Measurements from ENCODE around the gene KCNJ1.

The KCNJ1 gene

GRCh38 chr11:128867277-128867676 lies at the start of gene KCNJ1:
Gene KCNJ1 (minus strand): TSS chr11:128867296. CDS start chr11:128840243, 27,053 bp downstream.
- DNase-seq (ENCODE audit: low spot score) = no peak

- DNase-seq (ENCODE audit: low spot score) = no peak
Observed at GRCh38 chr11:128916681-128917080, 49.6 kb upstream of the KCNJ1 start.

- no peak for DNase-seq (ENCODE audit: low spot score)
Observed at GRCh38 chr11:128916037-128916572, 49.0 kb upstream of the KCNJ1 start.

- no peak for DNase-seq (ENCODE audit: low spot score)
Observed at GRCh38 chr11:128915149-128915521, 48.0 kb upstream of the KCNJ1 start.

GRCh38 chr11:128914216-128915148 lies 47.4 kb upstream of the KCNJ1 start:
- no peak for DNase-seq (ENCODE audit: low spot score)

GRCh38 chr11:128913806-128914205 lies 46.7 kb upstream of the KCNJ1 start:
- no peak for DNase-seq (ENCODE audit: low spot score)

- no peak for DNase-seq (ENCODE audit: low spot score)
Observed at GRCh38 chr11:128911701-128912100, 44.6 kb upstream of the KCNJ1 start.

- DNase-seq (ENCODE audit: low spot score) = no peak
Observed at GRCh38 chr11:128911239-128911638, 44.1 kb upstream of the KCNJ1 start.

GRCh38 chr11:128910576-128910975 lies 43.5 kb upstream of the KCNJ1 start:
- no peak for DNase-seq (ENCODE audit: low spot score)

GRCh38 chr11:128909438-128910125 lies 42.5 kb upstream of the KCNJ1 start:
- DNase-seq (ENCODE audit: low spot score) = no peak

- no peak for DNase-seq (ENCODE audit: low spot score)
Observed at GRCh38 chr11:128908391-128909246, 41.5 kb upstream of the KCNJ1 start.

- no peak for DNase-seq (ENCODE audit: low spot score)
Observed at GRCh38 chr11:128907585-128907984, 40.5 kb upstream of the KCNJ1 start.

- no peak for DNase-seq (ENCODE audit: low spot score)
Observed at GRCh38 chr11:128906185-128907050, 39.3 kb upstream of the KCNJ1 start.

- DNase-seq (ENCODE audit: low spot score) = peak; percentile 21
Observed at GRCh38 chr11:128905345-128906184, 38.5 kb upstream of the KCNJ1 start.

- no peak for DNase-seq (ENCODE audit: low spot score)
Observed at GRCh38 chr11:128904656-128905344, 37.7 kb upstream of the KCNJ1 start.

- no peak for DNase-seq (ENCODE audit: low spot score)
Observed at GRCh38 chr11:128904303-128904655, 37.2 kb upstream of the KCNJ1 start.

- DNase-seq (ENCODE audit: low spot score) = no peak
Observed at GRCh38 chr11:128903248-128904061, 36.4 kb upstream of the KCNJ1 start.

- no peak for DNase-seq (ENCODE audit: low spot score)
Observed at GRCh38 chr11:128902515-128903066, 35.5 kb upstream of the KCNJ1 start.

Measured in activated CD4-positive, alpha-beta T cell treated with anti-CD3 and anti-CD28 coated beads, Interleukin-2, Interleukin-4, amounts not matched to agents 100 ng/mL and 50 ng/mL, durations not matched to agents 16 hours and 8 hours (primary cell).